Activated CD8-positive, alpha-beta memory T cell treated with anti-CD3 and anti-CD28 coated beads for 48 hours (primary cell): Measurements from ENCODE around the gene CAMSAP2.

Experiments
- DNase-seq, 3 experiments: peaks; one replicate each; pipeline ENCODE4 v3.0.0-alpha.2; 2020; ENCODE audit warnings: low read depth in 2 of 3, low spot score in 2 of 3

CAMSAP2 gene

DNA sequence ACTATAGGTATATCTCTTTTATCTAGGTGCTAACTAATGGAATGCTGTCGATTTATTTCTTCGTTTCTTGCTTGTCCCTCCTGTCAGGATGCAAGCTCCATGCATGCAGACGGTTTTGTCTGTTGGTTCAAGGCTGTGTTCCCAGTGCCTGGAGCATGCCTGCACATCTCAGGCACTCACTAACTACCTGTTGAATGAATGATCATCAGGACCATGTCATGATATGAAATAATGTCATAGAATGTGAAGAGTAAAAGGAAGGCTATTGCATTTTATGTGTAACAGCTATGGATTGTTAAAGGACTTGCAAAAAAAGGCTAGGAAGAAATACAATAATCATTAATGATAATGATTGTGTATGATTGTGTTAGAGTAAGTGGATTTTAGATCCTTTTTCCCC is 138.3 kb downstream of the CAMSAP2 start:
- no peak for DNase-seq

- peak in 1 of 3 experiments; percentile 44 for DNase-seq
These were observed 139.3 kb downstream of the CAMSAP2 start for GRCh38 chr1:200877839-200878551.

GRCh38 chr1:200880212-200880611 is 141.5 kb downstream of the CAMSAP2 start:
- no peak for DNase-seq

- DNase-seq: no peak
These were observed 144.4 kb downstream of the CAMSAP2 start for GRCh38 chr1:200883118-200883517.

GRCh38 chr1:200885623-200886402 is 147.1 kb downstream of the CAMSAP2 start:
- DNase-seq: no peak

DNA sequence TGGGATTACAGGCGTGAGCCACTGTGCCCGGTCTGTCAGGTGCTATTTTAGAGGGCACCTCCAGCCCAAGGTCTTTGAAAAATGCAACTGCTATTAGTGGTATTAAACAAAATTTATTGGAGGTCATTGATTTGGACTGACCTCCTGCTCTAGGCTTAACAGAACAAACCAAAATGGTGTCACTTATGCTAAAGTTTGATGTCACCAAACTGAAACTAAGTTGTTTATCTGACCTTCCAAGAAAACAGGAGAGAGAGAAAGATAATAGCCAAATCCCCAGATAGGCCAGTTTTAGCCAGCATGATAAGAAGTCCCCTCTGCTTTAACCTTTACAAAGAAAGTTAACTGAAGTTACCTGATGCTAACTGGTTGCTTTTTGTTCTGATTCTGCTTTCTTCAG is 147.9 kb downstream of the CAMSAP2 start:
- no peak for DNase-seq

DNA sequence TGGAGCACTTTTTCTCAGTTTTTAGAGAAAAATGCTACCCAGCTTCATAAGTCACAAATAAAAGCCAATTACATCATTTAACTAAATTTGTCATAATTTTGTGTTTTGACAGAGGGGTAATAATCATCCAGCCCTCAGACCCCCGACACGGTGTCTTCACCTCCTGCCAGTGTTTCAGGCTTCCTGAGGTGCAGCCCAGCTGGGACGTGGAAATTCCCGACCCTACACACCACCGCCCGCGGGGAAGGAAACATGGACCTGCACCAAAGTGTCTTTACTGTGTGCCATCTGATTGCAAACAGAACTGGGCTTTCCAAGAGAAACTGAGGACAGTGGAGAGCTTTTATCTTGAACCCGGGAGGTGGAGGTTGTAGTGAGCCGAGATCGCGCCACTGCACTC is 148.3 kb downstream of the CAMSAP2 start:
- no peak for DNase-seq

- no peak for DNase-seq
These were observed 149.2 kb downstream of the CAMSAP2 start for GRCh38 chr1:200887772-200888348.

- DNase-seq: peak in 1 of 3 experiments; percentile 56
These were observed 149.7 kb downstream of the CAMSAP2 start for GRCh38 chr1:200888349-200888838.

DNA sequence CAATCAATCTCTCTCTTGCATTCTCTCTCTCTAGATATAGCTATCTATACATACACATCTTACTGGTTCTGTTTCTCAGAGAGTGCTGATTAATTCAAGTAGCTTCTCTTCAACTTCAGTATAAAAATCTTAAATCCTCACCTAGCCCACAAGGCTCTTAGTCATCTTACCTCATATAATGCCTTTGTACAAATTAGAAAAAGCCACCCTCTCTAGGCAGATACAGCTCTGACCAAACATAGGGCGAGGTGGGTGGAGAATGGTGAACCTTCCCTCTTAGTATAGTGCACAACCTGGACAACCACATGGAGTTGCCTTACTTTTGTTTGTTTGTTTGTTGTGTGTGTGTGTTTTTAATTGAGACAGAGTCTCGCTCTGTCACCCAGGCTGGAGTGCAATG is 150.9 kb downstream of the CAMSAP2 start:
- DNase-seq: no peak

- DNase-seq: no peak
These were observed 151.3 kb downstream of the CAMSAP2 start for GRCh38 chr1:200890027-200890426.

DNA sequence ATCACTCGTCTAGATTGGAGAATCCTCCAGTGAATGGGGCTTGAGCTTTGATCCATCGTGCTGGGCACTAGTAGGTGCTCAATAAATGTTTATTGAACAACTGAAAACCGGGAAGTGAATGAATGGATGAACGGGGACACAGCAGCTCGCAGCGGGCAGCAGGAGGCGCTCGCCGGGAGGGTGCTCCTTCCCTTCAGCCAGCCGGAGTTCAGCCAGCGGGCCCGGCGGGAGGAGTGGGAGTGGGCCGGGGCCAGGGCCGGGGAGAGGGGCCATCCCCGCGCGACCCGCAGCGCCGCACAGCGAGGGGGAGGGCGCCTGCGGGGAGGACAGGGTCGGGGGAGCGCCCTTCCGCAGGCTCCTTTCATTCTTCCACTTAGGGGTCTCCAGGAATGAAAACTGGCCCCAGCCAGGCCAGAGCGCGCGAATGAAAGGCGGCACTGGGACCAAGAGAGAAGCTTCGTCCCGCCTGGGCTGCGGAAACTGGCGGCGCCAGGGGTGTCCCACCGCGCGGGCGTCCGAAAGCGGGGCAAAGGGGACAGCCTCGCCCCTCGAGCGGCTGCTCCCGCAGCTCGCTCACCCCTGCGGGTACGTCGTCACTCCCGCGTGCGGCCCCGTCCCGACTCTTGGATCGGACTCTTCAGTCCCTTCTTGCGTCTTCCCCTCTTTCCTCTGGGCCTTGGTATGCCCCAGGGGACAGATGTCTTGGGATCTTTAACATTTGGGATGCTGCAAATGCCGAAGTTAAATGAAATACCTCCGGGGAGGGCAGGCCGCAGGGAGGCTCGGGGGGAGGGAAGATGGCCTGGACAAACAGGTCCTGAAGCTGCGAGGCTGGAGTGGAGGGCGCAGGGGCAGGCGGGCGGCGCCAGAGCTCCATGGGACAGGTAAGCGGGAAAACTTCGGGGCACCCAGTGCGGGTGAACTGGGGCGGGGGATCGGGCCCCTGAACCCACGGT is 152.4 kb downstream of the CAMSAP2 start:
- no peak for DNase-seq

GRCh38 chr1:200891774-200892157 is 153.1 kb downstream of the CAMSAP2 start:
- DNase-seq: no peak

DNA sequence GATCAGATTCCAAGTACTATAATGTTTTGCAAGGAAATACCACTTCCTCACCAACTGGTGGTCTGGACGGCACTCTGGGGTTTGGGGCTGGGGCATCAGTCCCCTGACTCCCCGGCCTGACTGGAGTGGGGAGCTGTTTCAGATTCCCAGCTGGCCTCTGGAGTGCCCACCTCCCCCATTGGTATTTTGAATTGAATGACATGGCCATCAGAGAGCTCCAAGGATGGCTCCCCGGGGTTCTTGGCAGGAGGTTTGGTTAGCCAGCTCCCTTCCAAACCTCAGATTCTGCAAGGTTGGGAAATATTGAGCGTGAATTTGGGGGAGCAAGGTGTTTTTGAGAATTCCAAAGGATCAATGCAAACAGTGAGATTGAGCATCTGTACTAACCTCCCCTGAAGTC is 153.9 kb downstream of the CAMSAP2 start:
- DNase-seq: no peak

GRCh38 chr1:200892958-200893357 is 154.3 kb downstream of the CAMSAP2 start:
- no peak for DNase-seq

DNA sequence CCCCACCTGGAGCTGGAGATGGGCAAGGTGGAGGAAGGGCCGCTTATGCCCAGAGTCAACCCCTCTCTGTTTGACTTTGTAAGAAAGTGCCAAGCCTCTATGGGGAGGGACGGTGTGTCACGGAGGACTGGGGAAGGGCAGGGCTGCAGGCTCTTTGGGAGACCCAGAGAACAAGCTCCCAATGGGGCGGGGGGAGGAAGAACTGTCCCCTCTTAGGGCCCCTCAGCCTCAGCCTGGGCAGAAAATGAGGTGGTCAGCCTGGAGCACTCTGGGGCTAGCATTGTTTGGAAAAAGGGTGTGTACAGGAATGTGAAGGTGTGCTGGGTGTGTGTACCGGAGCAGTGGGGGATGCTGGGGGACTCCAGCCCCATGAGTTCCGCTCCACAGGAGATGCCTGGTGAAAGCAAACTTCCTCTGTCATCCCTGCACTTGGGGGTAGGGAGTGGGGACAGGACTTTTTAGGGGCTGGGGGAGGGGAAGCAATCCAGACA is 154.8 kb downstream of the CAMSAP2 start:
- no peak for DNase-seq

- no peak for DNase-seq
These were observed 156.2 kb downstream of the CAMSAP2 start, which contains the start of gene INAVA for GRCh38 chr1:200894712-200895442. Gene INAVA, plus strand, starts transcription at chr1:200894900. Its CDS starts 3,501 bp downstream, at chr1:200898401.

DNA sequence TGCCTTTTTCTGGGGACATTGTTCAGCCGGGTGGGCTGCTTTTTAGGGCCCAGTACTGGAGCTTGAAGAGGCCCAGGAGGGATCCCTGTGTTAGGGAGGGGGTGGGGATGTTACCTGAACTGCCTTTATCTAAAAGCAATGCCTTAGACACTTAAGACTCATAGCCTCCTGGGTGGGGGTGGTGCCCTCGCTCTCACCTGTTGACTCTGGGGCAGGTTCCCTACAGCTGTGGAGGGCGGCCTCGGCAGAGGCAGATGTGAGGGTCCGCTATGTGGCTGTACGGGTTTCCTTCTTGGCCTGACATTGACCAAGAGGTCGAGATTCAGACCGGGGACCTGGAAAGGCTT is 156.7 kb downstream of the CAMSAP2 start:
- DNase-seq: no peak

- no peak for DNase-seq
These were observed 157.3 kb downstream of the CAMSAP2 start for GRCh38 chr1:200895801-200896530.
